Measurements from ENCODE around the gene TMEM218.

Gene TMEM218

GRCh38 chr11:125154378-125155099 is 43.1 kb upstream of the TMEM218 start:
- no peak for DNase-seq (ENCODE audit: low read depth)
- TF ChIP-seq, protein P1, sequence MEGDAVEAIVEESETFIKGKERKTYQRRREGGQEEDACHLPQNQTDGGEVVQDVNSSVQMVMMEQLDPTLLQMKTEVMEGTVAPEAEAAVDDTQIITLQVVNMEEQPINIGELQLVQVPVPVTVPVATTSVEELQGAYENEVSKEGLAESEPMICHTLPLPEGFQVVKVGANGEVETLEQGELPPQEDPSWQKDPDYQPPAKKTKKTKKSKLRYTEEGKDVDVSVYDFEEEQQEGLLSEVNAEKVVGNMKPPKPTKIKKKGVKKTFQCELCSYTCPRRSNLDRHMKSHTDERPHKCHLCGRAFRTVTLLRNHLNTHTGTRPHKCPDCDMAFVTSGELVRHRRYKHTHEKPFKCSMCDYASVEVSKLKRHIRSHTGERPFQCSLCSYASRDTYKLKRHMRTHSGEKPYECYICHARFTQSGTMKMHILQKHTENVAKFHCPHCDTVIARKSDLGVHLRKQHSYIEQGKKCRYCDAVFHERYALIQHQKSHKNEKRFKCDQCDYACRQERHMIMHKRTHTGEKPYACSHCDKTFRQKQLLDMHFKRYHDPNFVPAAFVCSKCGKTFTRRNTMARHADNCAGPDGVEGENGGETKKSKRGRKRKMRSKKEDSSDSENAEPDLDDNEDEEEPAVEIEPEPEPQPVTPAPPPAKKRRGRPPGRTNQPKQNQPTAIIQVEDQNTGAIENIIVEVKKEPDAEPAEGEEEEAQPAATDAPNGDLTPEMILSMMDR (IDR thresholded peaks at IDR 0.05; ENCODE audit: insufficient read depth, low read depth, low read length, missing control alignments) = no peak

DNA sequence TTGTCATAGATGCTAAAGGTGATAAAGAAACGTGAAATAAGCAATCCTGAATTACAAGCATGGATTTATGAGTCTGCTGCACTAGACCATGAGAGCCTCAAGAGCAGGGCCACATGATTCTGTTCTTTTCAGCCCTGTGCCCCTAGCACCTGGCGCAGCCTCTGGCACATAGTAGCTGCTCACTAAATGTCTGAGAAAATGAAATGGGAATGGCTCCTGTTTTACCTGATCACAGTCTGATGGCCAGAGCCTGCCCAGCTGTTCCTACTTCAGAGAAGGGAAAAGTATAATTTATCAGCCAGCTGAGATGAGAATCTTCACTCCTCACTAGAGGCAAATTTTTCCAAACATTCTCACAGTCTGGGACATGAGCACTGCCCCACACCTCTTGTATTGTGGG is 42.4 kb upstream of the TMEM218 start:
- no peak for DNase-seq (ENCODE audit: low read depth)
- TF ChIP-seq, protein P1 (IDR thresholded peaks at IDR 0.05; ENCODE audit: insufficient read depth, low read depth, low read length, missing control alignments) = no peak
- no peak overlapping the region for H3K4me3 ChIP-seq (ENCODE audit: low read length)

More at GRCh38 chr11:125154378-125155099, 43.1 kb upstream of the TMEM218 start:
- H3K4me3 ChIP-seq (ENCODE audit: low read length) = no peak overlapping the region

GRCh38 chr11:125148743-125149142 is 37.3 kb upstream of the TMEM218 start:
- TF ChIP-seq, protein P1 (IDR thresholded peaks at IDR 0.05; ENCODE audit: insufficient read depth, low read depth, low read length, missing control alignments) = no peak
- DNase-seq (ENCODE audit: low read depth) = no peak
- no peak overlapping the region for H3K4me3 ChIP-seq (ENCODE audit: low read length)

GRCh38 chr11:125148011-125148410 is 36.6 kb upstream of the TMEM218 start:
- TF ChIP-seq, protein P1 (IDR thresholded peaks at IDR 0.05; ENCODE audit: insufficient read depth, low read depth, low read length, missing control alignments) = no peak
- no peak overlapping the region for H3K4me3 ChIP-seq (ENCODE audit: low read length)
- no peak for DNase-seq (ENCODE audit: low read depth)

GRCh38 chr11:125147280-125147679 is 35.9 kb upstream of the TMEM218 start:
- DNase-seq (ENCODE audit: low read depth) = no peak
- TF ChIP-seq, protein P1 (IDR thresholded peaks at IDR 0.05; ENCODE audit: insufficient read depth, low read depth, low read length, missing control alignments) = no peak
- no peak overlapping the region for H3K4me3 ChIP-seq (ENCODE audit: low read length)

DNA sequence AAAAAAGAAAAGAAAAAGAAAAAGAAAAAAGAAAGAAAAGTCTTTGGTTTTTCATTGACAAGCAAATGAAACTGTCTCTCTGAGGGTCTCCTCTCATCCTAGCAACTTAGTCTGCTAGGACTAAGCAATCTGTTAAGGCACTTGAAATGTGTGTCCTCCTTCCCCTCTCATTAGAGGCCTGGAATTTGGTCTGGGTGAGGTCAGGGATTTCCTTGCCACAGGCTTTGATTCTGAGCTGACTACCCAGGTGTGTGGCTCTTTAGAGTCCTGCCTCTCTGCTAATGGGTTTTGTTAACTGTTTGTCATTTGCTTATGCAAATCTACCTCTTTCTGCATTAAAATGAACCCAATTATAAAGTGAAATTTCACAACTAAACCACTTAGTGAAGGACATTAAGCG is 34.8 kb upstream of the TMEM218 start:
- H3K4me3 ChIP-seq (ENCODE audit: low read length) = no peak overlapping the region
- DNase-seq (ENCODE audit: low read depth) = no peak
- TF ChIP-seq, protein P1 (IDR thresholded peaks at IDR 0.05; ENCODE audit: insufficient read depth, low read depth, low read length, missing control alignments) = no peak

Measured in epithelial cell of esophagus (primary cell).